GOT3 (cell line): ENCODE measurements around the gene CLMP.

Source experiments
- DNase-seq: peaks from one replicate; lab custom pipeline; 2025; ENCODE audit warnings: mixed read lengths; lab: John Stamatoyannopoulos, UW

CLMP gene

GRCh38 chr11:123188508-123189165 is 6.4 kb downstream of the CLMP start:
- DNase-seq = no peak

- DNase-seq = no peak
These were observed 7.2 kb downstream of the CLMP start for GRCh38 chr11:123187665-123188507.

GRCh38 chr11:123187248-123187647 is 7.8 kb downstream of the CLMP start:
- DNase-seq = no peak

GRCh38 chr11:123186286-123186685 is 8.8 kb downstream of the CLMP start:
- no peak for DNase-seq

GRCh38 chr11:123185326-123185725 is 9.7 kb downstream of the CLMP start:
- no peak for DNase-seq

GRCh38 chr11:123184531-123184930 is 10.5 kb downstream of the CLMP start:
- no peak for DNase-seq

GRCh38 chr11:123183391-123184099 is 11.5 kb downstream of the CLMP start:
- DNase-seq = no peak

GRCh38 chr11:123181767-123182500 is 13.1 kb downstream of the CLMP start:
- DNase-seq = no peak

GRCh38 chr11:123181075-123181474 is 14.0 kb downstream of the CLMP start:
- no peak for DNase-seq

- no peak for DNase-seq
These were observed 14.5 kb downstream of the CLMP start for GRCh38 chr11:123180574-123180973.

GRCh38 chr11:123180166-123180565 is 14.9 kb downstream of the CLMP start:
- DNase-seq = no peak

- DNase-seq = no peak
These were observed 15.5 kb downstream of the CLMP start for GRCh38 chr11:123179586-123179985.

- no peak for DNase-seq
These were observed 16.9 kb downstream of the CLMP start for GRCh38 chr11:123178186-123178585.

GRCh38 chr11:123176785-123177184 is 18.3 kb downstream of the CLMP start:
- DNase-seq = no peak

- DNase-seq = no peak
These were observed 20.6 kb downstream of the CLMP start for GRCh38 chr11:123174196-123175183.

GRCh38 chr11:123173856-123174186 is 21.2 kb downstream of the CLMP start:
- no peak for DNase-seq

- DNase-seq = no peak
These were observed 21.8 kb downstream of the CLMP start for GRCh38 chr11:123173040-123173855.

- no peak for DNase-seq
These were observed 24.1 kb downstream of the CLMP start for GRCh38 chr11:123170929-123171328.

- DNase-seq = no peak
These were observed 25.2 kb downstream of the CLMP start for GRCh38 chr11:123169821-123170220.

- no peak for DNase-seq
These were observed 26.0 kb downstream of the CLMP start for GRCh38 chr11:123168955-123169484.
